Activated naive CD4-positive, alpha-beta T cell treated with Interleukin-2 at 50 U/mL for 16 hours (primary cell): ENCODE results near the gene PKM.
"Not testable (repeated sequence)": the region's sequence is repeated elsewhere in the genome, so short reads cannot be mapped to it uniquely, and the experiment has no call there.

Experiments used
- DNase-seq: peaks from one replicate; pipeline ENCODE4 v3.0.0-alpha.2; 2020

Gene PKM

GRCh38 chr15:72174551-72175165 lies 56.3 kb downstream of the PKM start:
- no peak for DNase-seq

- no peak for DNase-seq
Observed at GRCh38 chr15:72173864-72174550, 57.0 kb downstream of the PKM start.

GRCh38 chr15:72173401-72173800 lies 57.6 kb downstream of the PKM start:
- DNase-seq = no peak

- DNase-seq = no peak
Observed at GRCh38 chr15:72172796-72173195, 58.2 kb downstream of the PKM start.

DNA sequence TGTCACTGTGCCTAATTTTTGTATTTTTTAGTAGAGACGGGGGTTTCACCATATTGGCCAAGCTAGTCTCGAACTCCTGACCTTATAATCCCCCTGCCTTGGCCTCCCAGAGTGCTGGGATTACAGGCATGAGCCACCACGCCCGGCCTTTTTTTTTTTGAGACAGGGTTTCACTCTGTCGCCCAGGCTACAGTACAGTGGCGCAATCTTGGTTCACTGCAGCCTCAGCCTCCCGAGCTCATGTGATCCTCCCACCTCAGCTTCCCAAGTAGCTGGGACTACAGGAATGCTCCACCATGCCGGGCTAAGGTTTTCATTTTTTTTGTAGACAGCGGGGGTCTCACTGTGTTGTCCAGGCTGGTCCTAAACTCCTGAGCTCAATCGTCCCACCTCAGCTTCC lies 59.0 kb downstream of the PKM start:
- not testable (repeated sequence) for DNase-seq

DNA sequence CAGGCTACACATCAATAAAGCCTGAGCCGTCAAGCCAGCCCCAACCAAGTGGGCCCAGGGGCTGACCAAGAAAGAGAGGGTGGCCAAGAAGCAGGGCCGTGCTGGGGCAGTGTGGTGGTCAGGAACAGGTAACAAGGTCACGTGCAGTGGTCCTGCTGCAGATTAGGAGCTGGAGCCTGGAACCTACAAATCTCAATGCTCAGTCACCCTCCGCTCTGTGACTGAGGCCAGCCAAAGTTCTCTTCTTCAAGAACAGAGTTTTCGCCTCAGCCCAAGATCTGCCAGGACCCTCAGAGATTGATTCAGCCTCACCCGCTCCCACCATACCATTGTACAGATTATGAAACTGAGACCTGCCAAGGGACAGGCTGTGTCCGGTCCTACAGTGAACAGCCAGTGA lies 60.3 kb downstream of the PKM start:
- no peak for DNase-seq

- no peak for DNase-seq
Observed at GRCh38 chr15:72169921-72170611, 60.9 kb downstream of the PKM start.

DNA sequence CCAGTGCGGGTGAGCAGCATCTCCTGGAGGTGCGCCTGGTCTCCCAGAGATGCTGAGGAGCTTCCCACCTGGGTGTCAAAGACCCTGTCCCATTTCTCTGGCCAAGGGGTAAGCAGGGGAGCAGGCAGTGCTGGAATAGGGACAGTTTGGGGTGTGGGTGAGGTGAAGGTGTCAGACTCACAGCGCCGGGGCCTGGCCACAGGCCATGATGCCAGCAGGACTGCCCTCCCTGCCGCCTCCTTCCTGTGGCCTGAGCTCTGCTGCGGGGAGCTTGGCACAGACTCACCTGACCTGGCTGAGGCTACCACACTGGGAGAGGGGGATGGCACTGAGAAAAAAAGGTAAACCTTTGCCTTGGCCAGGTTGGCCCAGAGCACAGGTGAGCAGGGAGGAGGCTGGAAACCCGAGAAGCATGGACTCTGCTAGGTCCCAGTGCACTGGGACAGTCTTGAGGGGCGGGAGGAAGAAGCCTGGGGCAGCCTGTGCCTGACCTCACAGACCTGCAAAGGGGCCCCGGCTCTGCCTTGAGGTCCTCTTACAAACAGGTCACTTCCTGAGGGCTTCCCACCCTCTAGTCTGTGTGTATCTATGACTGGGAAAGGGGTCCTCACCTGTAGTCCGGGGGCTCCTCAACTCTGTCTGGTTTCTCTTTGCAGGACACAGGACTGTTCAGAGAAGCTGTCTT lies 61.6 kb downstream of the PKM start:
- no peak for DNase-seq

DNA sequence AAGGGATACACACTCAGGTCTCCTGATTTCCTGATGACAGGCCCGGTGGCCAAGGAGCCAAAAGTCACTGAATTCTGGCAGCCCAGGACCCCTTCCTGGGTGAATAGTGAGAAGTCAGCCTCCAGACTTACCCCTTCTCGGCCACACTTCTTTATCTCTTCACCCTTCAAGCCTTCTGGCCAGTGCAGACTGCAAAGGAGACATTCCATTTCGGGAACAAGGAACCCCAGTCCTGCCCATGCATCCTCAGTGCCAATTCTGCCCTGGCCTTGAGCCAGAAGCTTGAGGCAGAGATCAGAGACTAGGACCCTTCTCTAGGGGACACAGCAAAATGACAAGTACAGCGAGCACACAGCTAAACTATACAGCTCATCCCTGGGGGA lies 62.2 kb downstream of the PKM start:
- no peak for DNase-seq

GRCh38 chr15:72168131-72168807 lies 62.7 kb downstream of the PKM start:
- no peak for DNase-seq

- DNase-seq = no peak
Observed at GRCh38 chr15:72167445-72167844, 63.5 kb downstream of the PKM start.

DNA sequence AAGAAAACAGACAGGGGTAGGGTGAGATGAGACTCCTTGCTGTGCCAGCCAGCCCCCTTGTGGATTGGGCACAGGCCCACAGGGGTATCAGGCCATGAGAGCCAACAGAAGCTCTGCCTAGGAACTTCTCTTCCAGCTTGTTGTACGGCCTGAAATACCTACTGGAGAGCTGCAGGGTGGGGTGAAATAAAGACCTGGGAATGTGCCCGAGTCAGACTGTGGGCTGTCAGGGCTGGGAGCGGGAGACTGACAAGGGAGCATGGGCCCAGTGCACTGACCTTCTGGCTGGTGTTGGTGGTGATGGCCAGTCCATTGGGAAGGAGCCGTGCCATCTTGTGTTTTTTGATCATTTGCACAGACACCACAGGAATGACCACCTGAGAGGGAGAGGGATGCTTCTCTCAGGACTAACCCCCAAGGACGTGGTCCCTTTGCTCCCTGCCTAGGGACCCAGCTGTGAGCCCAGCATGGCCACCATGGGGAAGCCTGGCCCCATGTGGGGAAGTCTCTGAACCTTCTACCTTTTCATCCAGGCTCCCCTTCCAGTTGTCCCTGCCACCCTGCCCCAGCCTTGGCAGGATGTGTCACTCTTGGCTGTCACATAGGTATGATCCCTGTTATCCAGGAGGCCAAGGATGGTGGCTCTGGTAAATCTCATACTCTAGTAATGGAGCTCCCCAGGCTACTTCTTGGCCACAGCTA lies 64.1 kb downstream of the PKM start:
- no peak for DNase-seq

GRCh38 chr15:72163719-72164118 lies 67.3 kb downstream of the PKM start:
- no peak for DNase-seq

- DNase-seq = no peak
Observed at GRCh38 chr15:72162569-72162968, 68.4 kb downstream of the PKM start.

DNA sequence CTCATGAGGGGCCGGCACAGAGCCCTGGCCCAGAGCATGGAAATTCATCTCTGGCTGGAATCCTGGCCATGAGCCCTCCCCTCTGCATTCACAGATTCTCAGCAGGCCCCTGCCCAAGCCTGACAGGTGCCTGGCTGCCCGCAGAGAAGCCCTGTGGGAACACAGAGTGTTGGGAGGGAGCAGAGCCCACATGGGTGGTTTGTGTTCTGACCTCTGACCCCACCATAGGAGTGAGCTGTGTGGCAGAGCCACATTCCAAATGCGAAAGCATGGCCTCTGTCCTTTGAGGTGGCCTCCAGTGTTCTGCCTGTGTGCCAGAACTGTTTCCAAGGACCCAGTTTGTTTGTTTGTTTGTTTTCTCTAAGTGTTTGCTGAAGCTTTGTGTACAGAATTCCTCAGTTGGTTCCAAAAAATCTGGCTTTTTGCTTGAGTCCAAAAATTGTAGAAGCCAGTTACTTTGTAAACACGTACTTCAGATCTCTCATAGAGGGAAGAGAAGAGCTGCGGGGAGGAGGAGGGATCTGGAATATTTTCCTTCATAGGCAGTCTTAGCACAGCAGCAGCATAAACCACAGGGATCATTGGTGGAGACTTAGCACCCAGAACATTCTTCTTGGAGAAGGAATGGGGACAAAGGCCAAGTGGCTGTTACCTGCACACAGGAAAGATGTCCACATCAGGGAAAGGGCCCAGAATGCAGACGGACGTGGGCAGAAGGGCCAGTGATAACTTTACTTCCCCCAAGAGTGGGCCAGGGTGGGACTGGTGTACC lies 69.4 kb downstream of the PKM start:
- no peak for DNase-seq

DNA sequence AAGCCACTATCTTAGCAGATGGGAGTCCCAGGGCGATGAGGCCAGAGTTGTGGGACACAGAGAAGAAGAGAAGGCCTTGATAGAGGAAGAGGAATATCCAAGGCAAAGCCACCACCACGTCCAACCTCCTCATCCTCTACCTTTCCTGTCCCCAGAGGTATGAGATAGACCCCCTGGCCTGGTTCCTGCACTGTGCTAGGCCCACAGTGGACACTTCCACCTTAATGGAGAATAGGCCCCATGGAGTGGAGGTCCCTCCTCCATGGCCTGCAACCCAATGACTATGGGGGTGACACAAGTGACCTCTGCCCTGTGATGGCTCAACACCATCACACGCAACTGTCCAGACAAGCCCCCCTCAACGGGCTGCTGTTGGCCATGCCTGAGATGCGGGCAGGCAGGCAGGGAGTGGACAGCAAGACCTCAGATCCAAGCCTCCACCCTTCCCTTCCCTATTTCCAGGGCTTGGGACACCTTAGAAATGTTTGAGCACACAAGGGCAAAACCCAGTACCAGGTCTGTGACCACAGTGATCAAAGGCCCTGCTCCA lies 70.2 kb downstream of the PKM start:
- DNase-seq = no peak

DNA sequence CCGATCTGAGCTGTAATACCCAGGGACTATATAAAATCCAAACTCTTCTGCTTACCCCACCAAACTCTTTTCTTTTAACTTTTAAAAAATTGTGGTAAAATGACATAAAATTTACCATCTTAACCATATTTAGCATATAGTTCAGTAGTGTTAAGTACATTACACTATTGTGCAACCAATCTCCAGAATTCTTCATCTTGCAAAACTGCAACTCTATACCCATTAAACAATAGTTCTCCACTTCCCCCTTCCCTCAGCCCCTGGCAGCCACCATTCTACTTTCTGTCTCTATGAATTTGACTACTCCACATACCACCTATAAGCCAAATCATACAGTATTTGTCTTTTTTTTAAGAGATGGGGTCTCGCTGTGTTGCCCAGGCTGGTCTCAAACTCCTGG lies 74.1 kb downstream of the PKM start:
- no peak for DNase-seq

DNA sequence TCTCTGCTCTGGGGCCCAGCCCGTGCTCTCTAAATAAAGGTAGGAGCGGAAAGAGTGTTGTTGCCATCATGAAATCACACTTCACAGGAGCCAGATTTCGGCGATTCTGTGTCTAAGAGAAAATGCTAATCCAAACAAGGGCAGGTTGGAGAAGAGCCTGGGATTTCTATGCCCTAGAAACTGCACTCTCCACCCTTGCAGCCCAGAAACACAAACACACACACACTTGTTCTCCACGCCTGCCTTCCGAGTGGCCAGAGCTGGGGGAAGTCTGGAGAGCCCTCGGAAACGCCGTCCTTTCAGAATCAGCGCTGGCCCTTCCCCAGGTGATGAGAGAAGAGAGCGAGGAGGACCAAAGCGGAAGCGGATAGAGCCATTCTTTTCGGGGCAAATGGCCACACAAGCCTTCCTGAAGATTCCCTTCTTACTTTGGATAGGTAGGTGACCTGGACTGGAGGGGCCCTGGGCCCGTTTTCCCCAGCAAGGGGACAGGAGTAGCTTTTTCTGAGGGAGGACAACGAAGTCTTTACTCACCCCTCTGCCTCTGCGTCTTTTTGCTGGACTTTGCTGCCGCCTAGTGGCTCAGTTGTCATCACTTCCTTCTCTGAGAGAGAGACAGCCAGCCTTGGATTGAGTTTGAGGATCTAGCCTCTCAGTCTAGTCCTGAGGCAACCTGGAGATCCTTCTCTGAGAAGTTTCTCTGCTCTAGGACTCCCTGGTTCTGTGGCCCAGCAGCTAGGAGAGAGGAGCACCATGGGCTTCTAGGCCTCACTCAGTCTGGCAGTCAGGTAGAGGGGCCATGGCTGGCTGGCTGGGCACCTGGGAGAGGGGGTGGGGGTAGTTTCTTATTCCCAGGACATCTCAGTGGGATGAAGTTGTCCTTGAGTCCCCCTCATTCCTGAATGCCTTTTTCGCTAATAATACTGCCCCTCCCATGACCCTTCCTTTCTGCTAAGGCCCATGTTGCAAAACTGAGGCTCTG lies 75.1 kb downstream of the PKM start:
- peak; percentile 83 for DNase-seq

DNA sequence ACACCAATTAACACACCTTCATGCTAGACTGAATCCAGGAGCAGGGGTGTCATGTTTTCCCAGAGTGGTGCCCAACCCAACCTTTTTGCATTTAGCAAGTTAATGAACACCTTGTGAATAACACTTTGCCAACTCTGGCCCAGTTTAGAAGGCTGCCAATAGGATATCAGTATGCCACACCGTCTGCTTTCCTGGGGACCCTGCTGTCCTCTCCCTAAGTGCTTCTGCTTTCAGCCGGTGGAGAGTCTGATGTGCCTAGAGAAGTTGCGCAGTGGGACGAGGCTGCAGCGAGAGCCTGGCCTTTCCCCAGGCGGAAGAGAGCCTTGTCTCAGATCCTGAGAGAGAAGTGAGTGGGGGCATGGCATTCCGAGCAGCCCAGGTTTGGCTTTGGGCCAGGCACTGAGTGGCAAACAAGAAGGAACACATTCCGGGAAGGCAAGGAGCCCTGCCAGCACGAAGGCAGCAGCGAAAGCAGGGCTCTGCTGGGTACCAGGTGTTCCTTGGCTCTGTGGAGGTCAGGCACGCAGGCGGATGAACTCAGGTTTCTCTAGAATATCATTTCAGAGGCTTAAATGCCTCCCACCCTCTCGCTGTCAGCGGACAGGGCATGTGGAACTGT lies 75.9 kb downstream of the PKM start:
- no peak for DNase-seq

GRCh38 chr15:72154316-72154715 lies 76.7 kb downstream of the PKM start:
- DNase-seq = no peak
